Testis (tissue), 2 donors: Measurements from ENCODE around the gene C5orf58.

Experiments used
- POLR2A ChIP-seq: fragments of 450-650 bp; IDR thresholded peaks from one replicate; pipeline ENCODE4 v1.6.1; 2017; ENCODE audit warnings: antibody characterized with exemption, mild to moderate bottlenecking, moderate library complexity
- TF ChIP-seq, protein P1 (sequence below), 3 experiments: fragments of 450-650 bp in 2 of 3; fragments of 200-600 bp in 1 of 3; sonication (generic) in 1 of 3; IDR thresholded peaks; one replicate each; pipeline ENCODE4 v1.5.1; 2016 to 2019; ENCODE audit warnings: antibody characterized with exemption in 3 of 3, mild to moderate bottlenecking in 2 of 3, moderate library complexity in 1 of 3

DNA sequence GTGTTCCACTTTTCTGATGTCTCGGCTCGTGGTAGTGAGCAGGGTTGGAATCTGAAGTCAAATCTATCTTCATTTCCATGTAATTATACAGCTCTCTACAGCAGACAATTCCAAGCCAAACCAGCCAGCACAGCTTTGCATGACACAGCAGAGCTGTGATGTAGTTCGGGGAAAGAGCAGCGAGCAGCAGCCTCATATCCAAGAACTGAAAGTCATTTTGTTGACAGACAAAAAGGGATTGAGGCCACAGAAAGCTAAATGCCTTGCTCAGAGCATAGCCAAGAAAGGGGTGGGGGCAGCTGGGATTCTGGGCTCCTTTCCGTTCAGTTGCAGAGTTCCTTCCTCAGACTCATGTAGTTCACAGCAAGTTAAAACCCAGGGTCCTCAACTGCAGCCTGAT is 32.7 kb downstream of the C5orf58 start:
- TF ChIP-seq, protein P1, sequence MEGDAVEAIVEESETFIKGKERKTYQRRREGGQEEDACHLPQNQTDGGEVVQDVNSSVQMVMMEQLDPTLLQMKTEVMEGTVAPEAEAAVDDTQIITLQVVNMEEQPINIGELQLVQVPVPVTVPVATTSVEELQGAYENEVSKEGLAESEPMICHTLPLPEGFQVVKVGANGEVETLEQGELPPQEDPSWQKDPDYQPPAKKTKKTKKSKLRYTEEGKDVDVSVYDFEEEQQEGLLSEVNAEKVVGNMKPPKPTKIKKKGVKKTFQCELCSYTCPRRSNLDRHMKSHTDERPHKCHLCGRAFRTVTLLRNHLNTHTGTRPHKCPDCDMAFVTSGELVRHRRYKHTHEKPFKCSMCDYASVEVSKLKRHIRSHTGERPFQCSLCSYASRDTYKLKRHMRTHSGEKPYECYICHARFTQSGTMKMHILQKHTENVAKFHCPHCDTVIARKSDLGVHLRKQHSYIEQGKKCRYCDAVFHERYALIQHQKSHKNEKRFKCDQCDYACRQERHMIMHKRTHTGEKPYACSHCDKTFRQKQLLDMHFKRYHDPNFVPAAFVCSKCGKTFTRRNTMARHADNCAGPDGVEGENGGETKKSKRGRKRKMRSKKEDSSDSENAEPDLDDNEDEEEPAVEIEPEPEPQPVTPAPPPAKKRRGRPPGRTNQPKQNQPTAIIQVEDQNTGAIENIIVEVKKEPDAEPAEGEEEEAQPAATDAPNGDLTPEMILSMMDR (IDR thresholded peaks at IDR 0.05) = no peak
- no peak for TF ChIP-seq POLR2A
